MM.1S (cell line): ENCODE data around the gene ADSS1.

Experiments used
- EZH2 ChIP-seq: fragments of 300-600 bp; sonication (generic); optimal IDR thresholded peaks from 2 replicates; pipeline ENCODE3; 2017; ENCODE audit warnings: low read depth, mild to moderate bottlenecking, antibody characterized with exemption, low read length, mixed read lengths
- EZH2phosphoT487 ChIP-seq: fragments of 300-600 bp; sonication (generic); IDR thresholded peaks from 2 replicates; pipeline ENCODE4 v1.6.1; 2018; ENCODE audit warnings: antibody characterized with exemption, low read length
- TF ChIP-seq, protein P1 (sequence below): fragments of 300-600 bp; sonication (generic); IDR thresholded peaks from 2 replicates; pipeline ENCODE4 v1.5.1; 2016; ENCODE audit warnings: antibody characterized with exemption, low read length, mixed read lengths

DNA sequence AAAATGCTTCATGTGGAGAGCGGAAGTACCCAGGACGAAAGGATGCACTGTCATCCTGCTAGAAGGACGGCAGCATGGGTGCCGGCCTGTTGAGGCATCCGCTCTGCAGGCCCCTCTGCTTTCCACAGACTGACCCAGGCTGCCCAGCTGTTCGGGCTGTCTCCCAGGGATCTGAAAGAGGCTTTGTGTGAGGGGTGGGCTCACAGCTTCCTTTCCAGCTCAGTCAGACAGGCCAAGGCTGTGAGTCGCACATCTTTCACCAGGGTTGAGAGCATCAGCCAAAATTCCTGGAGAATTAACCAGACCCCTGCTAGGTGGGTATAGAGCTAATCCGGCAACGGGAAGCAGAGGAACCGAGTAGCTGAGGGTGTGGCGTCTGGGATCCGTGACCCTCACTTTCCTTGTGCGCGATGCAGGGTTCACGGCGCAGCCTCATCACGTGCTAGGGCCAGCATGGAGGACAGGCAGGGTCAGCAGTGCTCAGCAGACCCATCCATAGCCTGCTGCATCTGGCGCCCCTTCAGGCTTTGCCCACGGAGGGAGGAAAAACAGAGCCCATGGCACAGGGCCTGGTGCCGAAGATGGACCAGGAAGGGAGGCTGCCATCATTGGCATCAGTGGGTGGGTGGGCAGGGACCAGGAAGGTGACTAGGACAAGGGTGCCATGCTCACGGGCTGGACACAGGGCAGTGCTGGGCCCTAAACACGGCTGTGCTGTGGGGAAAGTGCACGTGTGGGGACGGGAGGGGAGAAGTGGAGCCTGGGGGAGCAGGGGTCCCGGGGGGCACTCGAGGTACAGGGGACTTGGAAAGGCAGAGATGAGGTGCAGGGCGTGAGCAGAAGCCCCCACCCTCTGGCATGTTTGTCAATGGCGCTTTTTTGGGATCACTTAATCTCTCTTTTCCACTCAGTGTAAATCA lies 19.7 kb downstream of the ADSS1 start:
- TF ChIP-seq, protein P1, sequence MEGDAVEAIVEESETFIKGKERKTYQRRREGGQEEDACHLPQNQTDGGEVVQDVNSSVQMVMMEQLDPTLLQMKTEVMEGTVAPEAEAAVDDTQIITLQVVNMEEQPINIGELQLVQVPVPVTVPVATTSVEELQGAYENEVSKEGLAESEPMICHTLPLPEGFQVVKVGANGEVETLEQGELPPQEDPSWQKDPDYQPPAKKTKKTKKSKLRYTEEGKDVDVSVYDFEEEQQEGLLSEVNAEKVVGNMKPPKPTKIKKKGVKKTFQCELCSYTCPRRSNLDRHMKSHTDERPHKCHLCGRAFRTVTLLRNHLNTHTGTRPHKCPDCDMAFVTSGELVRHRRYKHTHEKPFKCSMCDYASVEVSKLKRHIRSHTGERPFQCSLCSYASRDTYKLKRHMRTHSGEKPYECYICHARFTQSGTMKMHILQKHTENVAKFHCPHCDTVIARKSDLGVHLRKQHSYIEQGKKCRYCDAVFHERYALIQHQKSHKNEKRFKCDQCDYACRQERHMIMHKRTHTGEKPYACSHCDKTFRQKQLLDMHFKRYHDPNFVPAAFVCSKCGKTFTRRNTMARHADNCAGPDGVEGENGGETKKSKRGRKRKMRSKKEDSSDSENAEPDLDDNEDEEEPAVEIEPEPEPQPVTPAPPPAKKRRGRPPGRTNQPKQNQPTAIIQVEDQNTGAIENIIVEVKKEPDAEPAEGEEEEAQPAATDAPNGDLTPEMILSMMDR = no peak
- TF ChIP-seq EZH2 (no peak), EZH2phosphoT487 (no peak)
